Activated CD8-positive, alpha-beta memory T cell treated with anti-CD3 and anti-CD28 coated beads, Interleukin-2, amount 50 U/mL, for 48 hours (primary cell): Measurements from ENCODE around the gene RDH14.

ENCODE experiments used
- DNase-seq: peaks from one replicate; pipeline ENCODE4 v3.0.0-alpha.2; 2020

Gene RDH14

DNA sequence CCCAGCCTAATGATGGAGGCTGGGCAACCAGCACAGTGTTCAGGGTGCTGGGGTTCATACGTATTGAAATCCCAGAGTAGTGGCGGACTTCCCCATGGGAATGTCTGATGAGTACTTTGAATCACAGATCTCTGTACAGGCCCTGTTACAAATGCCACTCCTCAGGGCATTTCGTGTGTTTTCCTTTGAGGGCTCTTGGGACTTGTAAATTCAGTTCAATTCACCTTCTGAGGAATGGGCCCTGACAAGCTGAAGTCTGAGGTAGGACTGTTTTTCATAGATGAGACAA is 288 bp upstream of the RDH14 start:
- no peak for DNase-seq

DNA sequence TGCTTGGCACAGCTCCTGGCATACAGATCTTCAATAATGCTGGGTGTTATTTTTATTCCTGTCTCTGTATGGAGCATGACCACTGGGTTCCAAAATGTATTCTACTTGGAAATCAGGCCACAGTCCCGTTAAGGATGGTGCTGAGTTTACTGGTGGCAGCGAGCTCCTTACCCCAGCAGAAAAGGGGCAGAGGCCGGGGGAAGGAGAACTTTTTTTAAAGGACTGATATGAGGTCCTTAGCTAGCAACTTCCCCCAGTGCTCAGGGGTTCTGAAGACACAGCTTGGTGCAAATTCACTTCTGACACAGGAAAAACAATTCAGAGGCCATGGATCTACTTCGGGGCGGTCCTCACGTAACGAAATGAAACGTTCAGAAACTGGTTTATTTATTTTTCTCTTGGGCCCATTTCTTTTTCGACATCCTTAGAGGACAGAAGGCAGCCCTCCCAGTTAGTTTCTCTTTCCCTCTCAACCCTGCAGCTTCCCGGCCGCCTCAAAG is 872 bp downstream of the RDH14 start:
- no peak for DNase-seq

DNA sequence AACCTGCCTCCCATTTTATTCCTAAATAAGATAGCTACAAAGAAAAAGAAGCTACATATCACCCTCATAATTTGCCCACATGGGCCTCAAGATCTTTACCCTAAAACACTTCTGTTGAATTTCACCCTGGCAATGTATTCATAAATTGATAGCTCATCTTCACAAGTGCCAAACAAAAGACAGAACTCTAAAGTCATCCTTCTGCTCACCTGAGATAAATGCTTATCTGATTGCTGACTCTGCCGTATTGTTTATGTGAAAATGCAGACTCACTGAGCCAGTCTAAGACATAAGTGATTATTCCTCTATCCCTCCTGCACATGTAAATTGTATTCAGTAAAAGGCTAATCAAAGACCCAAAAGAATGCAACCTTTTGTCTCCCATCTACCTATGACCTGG is 2.0 kb downstream of the RDH14 start:
- DNase-seq, result no peak

DNA sequence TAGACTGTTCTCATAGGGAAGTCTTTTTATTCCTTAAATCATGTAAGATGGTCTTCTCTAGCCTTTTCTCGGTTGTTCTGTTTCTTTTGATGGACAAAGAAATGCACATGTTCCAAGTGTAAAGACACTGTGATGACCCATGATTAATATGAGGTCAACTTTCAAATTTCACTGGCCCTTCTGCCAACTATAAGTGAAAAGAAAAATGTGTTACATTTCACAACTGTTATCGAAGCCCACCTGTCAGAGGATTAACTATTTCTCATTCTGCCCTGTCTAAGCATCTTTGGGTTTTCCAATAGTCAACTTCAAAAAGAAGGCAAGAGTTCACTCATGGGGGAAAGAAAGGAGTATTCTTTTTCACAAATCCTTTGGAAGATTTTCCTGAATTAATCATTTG is 3.3 kb downstream of the RDH14 start:
- no peak for DNase-seq

DNA sequence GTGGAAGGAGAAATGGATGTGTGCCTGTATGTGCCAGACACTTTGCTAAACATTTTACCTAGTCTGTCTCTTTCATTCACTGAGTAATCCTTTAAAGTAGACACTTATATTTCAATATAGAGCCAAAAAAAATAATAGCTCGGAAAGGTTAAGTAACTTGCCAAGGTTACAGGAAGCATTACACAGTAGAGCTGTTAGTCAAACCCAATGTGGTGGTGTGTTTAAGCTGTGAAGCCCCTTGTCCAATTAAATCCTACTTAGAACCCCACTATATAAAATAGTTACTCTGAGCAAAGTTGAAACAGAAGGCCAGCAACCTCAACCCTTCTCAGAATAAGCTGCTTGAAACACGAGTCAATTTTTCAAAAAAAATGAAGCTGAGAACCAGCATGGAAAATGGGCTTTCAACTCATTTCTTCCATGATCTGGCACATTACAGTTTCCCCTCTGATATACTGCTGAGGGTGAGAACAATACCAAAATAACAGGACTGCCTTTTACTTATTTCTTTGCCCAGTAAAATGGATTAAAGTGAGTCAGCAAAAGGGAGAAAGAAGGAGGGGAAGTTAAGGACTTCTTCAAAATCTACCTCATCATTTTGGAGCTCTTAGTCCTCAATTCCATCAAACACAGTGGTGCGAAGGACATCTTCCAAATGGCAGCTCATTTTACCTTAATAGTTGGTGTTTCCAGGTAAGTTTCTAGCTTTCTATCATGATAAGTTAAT is 7.9 kb downstream of the RDH14 start:
- no peak for DNase-seq

DNA sequence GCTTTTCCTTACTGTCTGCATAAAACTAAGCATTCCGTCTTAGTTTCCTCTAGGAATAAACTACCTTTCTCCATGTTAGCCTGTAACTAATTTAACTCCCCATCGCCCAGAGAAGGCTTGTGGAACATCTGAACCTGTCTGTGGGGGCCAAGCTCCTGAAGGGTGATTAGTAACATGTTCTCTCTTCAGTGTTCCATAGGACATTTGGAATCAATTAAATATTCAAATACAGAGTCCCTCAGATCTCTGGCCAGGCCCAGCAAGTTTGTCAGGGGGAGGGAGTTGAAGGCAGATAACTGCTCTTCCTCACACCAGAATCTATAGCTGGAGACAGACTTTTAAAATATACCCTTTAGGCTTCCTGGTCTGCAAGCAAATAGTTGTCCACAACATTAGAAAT is 8.8 kb downstream of the RDH14 start:
- DNase-seq, result no peak

DNA sequence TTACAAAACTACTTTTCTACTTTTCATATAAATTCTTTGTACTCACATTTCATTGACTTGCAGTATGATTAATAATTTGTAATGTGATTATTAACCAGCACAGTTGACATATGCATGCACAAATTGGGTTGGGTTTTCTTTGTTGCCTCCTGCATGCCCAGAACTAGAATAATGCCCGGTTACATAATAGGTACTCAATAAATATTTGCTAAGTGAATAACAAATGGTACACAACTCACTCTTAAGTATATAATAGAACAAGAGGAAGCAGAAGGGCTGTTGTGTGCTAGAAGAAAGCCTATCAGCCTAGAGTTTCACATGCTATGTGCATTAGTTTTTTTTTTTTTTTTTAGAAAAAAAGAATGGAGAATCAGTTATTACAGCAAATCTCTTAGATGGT is 9.3 kb downstream of the RDH14 start:
- DNase-seq, result no peak

DNA sequence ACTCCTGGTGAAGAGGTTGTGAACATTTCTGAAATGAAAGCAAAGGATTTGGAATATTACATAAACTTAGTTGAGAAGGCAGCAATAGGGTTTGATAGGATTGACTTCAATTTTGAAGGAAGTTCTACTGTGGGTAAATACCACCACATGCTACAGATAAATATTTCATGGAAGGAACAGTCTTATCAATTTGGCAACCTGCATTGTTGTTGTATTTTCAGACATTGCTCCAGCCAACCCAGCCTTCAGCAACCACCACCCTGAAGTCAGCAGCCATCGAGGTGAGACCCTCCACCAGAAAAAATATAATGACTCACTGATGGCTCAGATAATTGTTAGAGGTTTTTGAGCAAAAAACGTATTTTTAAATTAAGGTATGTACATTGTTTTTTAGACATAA is 10.0 kb downstream of the RDH14 start:
- no peak for DNase-seq

DNA sequence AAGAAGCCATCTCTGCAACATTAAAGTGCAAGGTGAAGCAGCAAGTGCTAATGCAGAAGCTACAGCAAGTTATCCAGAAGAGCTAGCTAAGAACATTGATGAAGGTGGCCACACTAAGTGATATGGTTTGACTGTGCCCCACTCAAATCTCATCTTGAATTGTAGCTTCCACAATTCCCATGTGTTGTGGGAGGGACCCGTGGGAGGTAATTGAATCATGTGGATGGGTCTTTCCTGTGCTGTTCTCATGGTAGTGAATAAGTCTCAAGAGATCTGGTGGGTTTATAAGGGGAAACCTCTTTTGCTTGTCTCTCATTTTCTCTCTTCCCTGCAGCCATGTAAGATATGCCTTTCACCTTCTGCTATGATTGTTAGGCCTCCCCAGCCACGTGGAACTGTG is 11.4 kb downstream of the RDH14 start:
- no peak for DNase-seq

DNA sequence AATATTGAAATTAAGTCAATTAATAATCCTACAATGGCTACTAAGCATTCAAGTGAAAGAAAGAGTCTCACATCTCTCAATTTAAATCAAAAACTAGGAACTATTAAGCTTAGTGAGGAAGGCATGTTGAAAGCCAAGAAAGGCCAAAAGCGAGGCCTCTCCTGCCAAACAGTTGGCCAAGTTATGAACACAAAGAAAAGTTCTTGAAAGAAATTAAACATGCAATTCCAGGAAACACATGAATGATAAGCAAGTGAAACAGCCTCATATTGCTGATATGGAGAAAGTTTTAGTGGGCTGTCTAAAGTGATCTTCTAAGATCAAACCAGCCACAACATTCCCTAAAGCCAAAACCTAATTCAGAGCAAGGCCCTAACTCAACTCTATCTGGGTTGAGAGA is 11.8 kb downstream of the RDH14 start:
- DNase-seq, result no peak

DNA sequence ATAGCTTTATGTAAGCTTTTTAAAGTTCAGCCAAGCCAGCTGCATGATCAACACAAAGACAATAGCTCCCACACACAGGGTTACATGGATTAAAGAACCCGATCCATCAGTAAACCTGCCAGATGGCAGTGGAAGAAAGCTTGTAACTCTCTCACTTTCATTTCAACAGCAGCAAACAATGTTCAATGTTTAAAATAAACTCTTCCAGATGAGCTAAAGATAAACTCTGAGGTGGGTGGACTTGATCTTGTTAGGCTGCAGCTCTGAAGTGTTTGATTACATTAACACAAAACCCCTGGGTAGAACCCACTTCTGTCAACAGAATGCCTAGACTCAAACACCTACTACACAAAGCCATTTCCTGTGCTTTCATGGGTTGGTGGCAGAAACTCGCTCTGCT is 13.9 kb downstream of the RDH14 start:
- DNase-seq, result no peak

DNA sequence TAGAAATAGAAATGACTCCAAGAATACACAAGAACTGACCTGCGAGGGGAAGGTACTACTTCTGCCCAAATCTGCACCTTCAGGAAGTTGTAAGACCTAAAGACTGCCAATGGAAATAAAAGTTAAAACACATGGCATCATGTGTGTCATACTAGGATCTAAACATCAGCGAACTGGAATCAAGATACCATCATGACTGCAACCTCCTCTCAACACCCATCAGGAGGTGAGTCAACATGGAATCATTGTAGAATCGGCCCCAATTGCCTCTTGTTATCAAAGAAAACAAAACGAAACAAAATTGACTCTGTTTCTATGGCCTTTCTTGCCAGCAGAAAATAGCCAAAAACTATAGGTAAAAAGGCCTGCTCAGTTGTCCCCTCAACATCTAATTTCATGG is 15.1 kb downstream of the RDH14 start:
- DNase-seq, result no peak

DNA sequence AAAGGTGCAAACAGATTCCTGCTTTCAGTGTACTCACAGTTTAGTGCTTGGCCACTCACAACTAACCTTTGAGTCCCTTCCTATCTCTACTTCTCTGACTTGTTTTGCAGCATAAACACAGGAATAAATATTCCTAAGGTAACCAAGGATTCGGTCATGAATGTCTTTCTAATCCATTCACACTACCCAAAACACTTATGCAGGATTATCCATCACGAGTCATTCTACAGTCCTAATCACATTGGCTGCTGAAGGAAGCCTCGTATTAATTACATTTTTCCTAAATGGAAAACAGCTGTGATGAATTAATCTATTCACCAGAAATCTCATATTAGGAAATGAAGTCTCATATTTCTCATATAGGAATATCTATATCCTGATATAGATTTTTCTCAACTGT is 16.3 kb downstream of the RDH14 start:
- DNase-seq, result no peak

DNA sequence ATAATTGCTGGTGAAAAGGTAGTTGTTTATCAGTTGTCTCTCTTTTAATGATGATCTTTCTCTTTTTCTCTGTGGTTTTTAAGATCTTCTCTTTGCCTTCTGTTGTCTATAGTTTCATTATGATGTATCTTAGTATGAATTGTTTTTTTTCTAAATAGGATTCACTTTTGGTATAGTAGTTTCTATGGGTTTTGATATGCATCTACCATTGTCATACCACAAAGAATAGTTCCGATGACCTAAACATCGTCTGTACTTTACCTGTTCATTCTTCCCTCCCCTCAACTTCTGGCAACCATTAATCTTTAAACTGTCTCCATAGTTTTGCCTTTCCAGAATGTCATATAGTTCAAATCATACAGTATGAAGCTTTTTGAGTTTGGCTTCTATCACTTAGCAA is 19.6 kb downstream of the RDH14 start:
- no peak for DNase-seq

DNA sequence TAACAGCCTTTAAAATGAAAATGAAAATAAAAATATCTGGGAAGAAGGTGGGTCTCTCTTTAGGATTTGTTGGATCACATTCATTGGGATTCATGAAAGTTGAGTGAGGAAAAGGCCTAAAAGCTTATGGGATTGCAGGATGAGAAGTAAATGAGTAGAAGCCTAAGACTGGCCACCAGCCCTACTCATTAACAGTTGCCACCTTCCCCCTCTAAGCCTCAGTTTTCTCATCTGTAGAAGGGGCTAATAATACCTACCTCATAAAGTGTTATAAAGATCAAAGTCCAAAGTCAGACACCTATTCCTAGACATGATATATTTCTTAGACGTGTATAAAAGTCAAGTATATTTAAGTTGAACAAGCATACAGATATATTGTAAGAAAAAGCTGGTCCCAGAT is 23.8 kb downstream of the RDH14 start:
- DNase-seq, result no peak

DNA sequence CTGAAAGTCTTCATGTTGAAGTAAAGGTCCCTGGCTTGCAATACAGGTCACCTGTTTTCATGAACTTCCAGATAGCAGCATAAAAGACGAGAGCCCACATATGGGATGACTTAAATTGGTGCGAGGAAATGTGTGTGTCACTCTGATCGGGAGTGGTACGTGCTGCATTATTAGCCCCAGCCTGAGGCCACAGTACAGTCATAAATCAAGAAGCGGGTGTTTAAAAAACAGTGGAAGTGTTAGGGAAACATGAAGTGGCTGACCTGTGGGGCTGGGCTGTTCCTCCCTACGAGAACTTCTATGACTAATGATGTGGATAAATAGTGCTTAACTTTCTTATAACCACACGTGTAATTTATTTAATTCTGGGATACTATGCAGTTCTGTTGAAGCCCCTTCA is 24.4 kb downstream of the RDH14 start:
- no peak for DNase-seq

DNA sequence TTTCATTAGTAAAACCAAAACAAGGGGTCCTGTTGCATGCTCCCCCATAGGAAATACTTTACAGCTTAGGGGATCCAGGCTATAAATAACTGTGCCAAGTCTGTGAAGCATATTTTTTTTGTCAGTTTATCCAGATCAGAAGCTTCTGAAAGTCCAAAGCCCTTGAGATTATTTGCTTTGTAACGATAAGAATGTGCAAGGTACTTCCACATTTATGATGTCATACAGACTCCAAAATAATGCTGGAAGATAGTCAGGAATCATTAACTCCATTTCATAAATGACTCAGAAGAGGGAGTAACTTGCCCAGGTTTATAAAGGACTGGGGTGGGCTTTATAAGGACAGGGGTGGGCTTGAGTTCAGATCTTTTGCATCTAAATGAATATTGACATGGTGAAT is 29.3 kb downstream of the RDH14 start:
- DNase-seq, result no peak

DNA sequence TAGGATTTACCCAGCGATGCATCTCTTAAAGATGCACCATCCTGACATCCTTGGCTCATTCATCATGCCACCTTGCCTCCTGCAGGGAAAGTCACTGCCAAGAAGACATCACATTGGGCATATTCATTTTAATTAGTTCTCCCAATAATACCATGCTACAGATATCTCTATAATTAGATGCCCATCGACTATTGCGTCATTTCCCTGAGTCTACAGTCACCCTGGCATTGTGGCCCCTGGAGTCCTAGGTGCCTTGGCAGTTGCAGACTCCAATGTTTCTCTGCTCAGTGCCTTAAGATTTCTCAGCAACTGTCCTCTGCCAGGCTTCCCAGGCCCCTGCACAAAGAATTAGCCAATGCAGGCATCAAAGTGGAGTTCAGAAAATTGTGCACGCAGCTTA is 32.6 kb downstream of the RDH14 start:
- no peak for DNase-seq

DNA sequence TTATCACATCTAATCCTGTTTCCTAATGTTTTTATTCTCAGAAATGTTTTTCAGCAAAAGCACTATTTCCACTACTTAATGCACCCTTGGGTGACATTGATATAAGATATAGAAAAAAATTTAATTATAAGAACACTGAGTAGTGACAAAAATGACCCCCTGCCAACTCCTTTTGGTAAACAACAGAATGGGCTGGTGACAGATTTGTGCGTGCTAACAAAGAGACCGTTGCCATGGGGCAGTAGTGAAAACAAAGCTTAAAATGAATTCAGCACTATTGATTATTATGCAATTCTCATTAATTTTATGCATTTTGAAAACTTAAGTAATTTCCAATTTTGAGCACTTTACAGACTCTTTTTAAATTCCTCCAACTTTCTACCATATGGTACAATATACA is 33.1 kb downstream of the RDH14 start:
- DNase-seq, result no peak

DNA sequence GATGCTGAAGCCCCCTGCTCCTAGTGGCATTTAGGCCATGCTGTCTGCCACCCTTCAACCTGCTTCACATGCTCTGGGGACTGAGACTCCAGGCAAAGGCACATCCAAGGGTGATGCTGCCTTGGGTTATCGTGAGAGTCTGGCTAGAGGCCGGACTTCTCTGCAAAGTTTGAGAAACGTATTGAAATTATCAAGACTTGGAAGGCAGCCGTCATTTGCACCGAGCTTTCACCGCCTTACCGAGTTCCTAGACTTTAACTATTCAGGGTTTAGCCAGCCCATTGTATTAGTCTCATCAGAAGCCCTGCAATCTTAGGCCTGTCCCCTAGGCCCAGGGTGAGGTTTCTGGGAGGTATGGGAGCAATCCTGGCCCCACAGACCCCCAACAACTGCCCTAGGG is 34.0 kb downstream of the RDH14 start:
- no peak for DNase-seq

DNA sequence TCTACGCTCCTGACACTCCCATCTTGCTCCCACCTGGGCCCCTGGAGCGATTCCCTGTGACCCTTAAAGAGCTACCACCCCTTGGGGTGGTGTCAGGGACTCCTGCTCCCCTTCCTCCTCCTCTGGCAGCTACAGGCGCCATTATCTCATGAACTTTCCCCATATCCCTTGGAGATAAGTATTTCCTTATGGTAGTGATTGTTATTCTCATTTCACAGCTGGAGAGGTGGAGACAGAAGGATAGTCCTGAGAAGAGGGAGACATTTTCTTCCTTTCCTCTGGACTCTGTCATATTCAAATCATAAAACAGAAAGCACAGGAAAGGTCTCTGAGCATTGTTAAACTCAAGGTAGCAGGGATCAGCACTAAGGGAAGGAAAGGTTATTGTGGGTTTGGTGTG is 34.6 kb downstream of the RDH14 start:
- DNase-seq, result no peak

DNA sequence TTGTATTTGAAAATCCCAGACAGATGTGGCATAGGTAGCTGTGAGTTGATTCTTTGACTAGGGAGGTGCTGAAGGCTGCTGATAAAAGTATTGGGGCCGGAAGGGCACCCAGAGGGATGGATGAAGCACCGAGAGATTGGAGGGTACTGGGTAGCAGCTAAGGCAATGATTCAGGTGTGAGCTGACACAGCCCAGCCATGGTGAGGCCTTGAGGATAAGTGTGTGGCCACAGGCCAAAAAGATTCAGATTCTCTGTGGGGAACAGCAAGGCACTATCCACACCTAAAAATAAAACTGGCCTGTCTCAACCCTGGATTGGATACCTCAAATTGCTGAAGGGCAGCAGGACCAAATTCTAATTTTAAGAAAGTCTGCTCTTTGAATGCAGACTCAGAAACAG is 35.2 kb downstream of the RDH14 start:
- no peak for DNase-seq

DNA sequence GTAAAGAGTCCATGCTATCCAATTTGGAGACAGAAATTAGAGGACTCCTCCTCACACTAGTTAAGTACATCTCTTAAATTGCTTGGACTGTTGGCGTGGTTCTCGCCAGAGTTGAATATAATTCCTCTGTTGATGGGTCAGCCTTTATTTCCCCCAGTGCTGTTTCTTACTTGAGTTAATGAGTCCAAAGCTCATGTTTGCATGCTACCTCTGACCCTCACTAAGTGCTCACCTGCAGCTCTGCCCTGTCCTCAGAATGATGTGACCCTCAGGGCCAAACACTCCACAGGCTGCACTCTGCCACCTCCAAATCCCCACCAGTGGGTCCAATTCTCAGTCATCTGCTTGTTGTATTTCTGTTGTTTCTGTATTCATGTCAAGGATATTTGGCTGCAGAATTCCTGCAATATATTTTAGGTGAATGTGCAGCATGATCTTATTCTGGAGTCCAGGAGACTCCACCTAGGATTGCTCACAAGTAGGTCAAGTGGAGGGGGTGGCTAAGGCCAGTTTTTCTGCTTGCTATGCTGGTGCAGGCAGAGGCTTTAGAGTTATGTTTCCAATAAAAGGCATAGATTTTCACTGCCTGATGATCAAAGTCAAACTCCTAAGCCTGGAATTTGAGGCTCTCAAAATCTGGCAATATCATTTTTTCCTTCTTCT is 37.8 kb downstream of the RDH14 start:
- no peak for DNase-seq

DNA sequence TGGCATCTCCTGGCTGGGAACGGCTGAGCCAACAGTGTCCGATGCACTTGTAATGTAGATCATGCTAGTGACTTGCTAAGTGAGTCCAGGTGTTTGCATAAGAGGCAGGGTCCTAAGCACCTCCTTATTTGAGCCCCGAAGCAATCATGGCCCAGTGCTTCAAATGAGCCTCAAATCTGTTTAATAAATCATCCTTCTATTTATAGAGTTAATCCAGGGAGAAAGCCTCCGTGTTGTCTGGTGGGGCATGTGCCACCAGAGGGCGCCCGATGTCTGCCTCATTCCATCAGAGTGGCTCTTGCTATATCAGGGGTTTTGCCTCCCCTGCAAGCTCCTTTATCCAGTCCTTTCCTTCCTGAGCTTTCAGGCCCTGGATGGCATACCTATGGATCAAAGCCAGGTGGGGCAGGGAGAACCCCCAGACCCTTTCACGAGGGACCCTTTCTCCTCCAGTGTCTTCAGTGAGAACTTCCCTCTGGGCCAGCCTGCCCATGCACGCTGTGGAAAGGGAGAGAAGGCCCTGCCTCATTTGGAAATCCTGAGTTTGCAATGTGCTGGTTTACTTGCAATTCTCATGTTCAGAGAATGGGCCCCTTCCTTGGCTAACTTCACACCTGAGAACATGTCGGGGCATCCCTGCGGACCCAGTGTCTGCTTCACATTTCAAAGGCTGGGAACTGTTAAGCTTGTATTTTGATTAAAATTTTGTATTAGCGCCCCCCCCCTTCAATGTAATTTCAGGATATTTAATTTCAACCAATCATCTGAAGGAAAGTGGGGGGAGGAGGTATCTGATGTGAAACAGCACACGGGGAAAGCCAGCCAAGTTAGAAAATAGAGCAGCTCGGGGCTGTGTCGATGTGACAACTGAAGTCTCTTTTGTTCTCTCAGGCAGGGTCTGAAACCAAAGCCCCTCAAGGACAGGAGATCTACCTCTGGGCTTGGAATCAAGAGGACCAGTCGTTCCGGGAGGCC is 39.7 kb downstream of the RDH14 start:
- DNase-seq, result peak; percentile 89
